NB4 (cell line): ENCODE results near the gene EPB41L1.

Source experiments
- DNase-seq: peaks from one replicate; pipeline ENCODE4 v3.0.0; 2010; ENCODE audit warnings: low read depth
- H3K4me3 ChIP-seq: one replicate; pipeline ENCODE4 v1.5.1; 2011; ENCODE audit warnings: mild to moderate bottlenecking, low read depth, low read length, moderate library complexity
- MYC ChIP-seq: IDR thresholded peaks from 2 replicates; pipeline ENCODE4 v1.6.1; 2011; ENCODE audit warnings: low read depth, low read length
- POLR2A ChIP-seq: IDR thresholded peaks from 2 replicates; pipeline ENCODE4 v1.6.1; 2011; ENCODE audit warnings: mild to moderate bottlenecking; ENCODE audit not compliant: insufficient read length; ENCODE audit errors: extremely low read depth
- TF ChIP-seq, protein P1 (sequence below): IDR thresholded peaks from 2 replicates; pipeline ENCODE4 v1.6.1; 2011; ENCODE audit warnings: low read depth, low read length
- TF ChIP-seq, protein P2 (sequence below): IDR thresholded peaks from one replicate; pipeline ENCODE4 v1.5.1; 2012; ENCODE audit warnings: low read depth, low read length

The EPB41L1 gene

DNA sequence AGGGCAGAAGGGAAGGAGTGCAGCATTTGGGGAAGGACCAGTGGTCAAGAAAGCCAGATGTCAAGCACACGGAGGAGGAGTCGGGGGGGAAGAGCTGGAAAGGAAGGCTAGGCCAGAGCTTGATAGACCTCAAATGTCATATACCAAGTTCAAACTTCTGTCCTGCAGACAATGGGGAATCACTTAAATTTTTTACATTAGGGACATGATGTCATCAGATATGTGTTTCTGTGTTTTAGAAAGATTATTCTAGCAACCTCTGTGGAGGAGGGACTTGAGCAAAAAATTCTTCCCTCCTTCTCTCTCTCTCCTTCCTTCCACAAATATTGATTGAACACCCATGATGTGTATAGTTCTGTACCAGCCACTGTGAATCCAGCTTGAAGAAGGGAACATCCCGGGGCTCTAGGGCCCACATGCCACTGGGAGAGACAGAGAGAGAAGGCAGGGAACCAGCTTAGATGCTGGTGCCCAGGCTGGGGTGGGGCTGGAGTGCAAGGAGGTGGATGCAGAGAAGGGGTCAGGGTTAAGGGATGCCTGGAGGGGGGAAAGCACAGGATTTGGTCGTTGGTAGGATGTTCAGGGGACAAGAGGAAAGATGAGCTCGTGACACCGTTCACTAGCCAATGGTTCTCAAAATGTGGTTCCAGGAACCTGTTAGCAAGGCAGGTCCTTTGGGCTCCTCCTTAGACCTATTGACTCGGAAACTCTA, 61.9 kb downstream of the EPB41L1 start:
- TF ChIP-seq, protein P1, sequence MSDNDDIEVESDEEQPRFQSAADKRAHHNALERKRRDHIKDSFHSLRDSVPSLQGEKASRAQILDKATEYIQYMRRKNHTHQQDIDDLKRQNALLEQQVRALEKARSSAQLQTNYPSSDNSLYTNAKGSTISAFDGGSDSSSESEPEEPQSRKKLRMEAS = no peak
- H3K4me3 ChIP-seq = no peak overlapping the region
- DNase-seq = no peak

DNA sequence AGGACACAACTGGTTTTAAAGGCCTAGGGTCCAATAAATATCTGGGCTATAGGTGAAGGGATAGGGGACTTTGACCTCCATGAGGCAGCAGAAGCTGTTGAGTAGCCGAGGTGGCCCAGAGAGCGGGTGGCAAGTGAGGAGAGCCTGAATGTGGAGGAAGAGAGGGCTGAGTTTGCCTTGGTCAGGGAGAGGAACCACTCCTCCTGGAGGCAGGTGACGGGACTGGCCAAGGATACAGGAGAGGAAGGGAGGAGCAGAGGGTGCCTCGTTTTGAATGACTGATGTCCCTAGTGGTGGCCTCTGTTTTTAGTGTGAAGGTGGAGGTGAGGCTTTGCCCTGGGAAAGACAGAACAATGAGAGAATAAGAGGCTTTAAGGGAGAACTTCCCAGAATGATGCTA, 62.7 kb downstream of the EPB41L1 start:
- no peak for DNase-seq
- H3K4me3 ChIP-seq = no peak overlapping the region
- TF ChIP-seq, protein P1 = no peak
- TF ChIP-seq, protein P2, sequence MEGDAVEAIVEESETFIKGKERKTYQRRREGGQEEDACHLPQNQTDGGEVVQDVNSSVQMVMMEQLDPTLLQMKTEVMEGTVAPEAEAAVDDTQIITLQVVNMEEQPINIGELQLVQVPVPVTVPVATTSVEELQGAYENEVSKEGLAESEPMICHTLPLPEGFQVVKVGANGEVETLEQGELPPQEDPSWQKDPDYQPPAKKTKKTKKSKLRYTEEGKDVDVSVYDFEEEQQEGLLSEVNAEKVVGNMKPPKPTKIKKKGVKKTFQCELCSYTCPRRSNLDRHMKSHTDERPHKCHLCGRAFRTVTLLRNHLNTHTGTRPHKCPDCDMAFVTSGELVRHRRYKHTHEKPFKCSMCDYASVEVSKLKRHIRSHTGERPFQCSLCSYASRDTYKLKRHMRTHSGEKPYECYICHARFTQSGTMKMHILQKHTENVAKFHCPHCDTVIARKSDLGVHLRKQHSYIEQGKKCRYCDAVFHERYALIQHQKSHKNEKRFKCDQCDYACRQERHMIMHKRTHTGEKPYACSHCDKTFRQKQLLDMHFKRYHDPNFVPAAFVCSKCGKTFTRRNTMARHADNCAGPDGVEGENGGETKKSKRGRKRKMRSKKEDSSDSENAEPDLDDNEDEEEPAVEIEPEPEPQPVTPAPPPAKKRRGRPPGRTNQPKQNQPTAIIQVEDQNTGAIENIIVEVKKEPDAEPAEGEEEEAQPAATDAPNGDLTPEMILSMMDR = no peak
- no peak for TF ChIP-seq POLR2A
- no peak for TF ChIP-seq MYC

DNA sequence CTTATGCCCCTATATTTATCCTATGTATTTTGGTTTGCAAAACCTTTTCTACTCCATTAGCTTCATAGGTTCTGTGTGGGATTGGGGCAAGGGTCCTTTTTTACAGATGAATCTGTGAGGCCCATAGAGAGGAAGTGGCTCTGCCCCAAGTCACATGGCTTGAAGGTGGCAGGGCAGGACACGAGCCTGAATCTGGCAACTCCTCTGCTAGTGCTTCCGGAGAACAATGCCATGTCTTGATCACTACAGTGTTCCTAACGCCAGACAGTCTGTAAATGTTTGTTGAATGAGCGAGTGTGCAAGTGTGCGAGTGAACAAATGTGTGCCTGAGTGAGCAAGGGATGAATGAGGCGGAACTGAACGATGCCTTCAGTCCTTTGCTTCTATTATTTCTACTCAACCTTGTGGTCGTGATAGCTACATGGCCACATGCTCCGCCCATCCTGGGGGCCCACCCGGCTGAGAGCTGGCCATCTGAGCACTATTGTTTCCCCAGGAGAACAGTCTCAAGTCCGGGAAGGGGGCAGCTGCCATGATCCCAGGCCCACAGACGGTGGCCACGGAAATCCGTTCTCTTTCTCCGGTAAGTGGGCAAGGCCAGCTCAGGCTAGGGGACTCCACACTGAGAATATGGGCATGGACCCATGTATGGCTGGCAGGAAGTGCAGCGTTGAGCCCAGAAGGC, 64.0 kb downstream of the EPB41L1 start:
- H3K4me3 ChIP-seq = no peak overlapping the region
- DNase-seq = no peak
- TF ChIP-seq, protein P2 = no peak
- TF ChIP-seq MYC (no peak), POLR2A (no peak)
- TF ChIP-seq, protein P1 = no peak

DNA sequence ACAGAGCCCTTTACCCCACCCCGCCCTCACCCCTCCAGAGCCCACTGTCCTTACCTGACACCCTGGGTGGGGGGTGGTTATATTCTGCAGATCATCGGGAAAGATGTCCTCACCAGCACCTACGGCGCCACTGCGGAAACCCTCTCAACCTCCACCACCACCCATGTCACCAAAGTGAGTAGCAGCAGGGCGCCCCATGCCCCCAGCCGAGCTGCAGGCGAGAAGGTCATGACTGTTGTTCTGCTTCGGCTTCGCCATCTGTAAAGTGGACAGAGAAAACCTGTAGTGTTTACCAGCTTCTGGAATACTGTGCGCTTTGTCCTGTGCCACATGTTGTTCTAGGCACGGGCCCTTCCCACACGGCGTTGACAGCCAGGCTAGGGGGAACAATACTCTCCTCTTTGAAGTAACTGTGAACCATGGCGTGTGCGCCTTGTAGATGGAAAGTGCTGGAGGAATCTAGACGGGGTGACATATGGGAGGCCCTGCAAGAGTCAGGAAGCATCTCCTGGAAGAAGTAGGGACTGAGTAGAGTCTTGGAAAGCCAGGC, 65.2 kb downstream of the EPB41L1 start:
- H3K4me3 ChIP-seq = no peak overlapping the region
- DNase-seq = no peak
- TF ChIP-seq POLR2A = no peak
- TF ChIP-seq, protein P2 = no peak
- TF ChIP-seq MYC = no peak
- TF ChIP-seq, protein P1 = no peak

DNA sequence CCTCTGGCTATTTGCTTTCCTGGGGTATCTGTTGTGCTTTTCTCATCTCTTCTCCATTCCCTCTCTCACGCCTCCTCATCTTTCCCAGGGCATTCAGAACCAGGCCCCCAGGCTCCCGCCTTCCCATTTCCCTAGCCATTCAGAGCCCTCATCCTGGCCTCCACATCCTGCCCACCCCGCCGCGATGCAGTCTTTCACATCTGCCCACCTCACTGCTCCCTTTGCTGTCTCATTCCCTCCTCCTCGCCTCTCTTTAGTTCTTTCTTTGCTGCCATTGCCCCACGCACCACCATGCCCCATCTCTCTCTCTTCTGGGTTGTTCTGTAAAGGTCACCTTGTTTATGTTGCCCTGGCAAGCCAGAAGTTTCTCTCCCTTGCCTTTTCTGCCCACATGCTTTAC, 71.1 kb downstream of the EPB41L1 start:
- no peak for TF ChIP-seq POLR2A
- TF ChIP-seq MYC = no peak
- TF ChIP-seq, protein P2 = no peak
- TF ChIP-seq, protein P1 = no peak
- H3K4me3 ChIP-seq = no peak overlapping the region
- no peak for DNase-seq

DNA sequence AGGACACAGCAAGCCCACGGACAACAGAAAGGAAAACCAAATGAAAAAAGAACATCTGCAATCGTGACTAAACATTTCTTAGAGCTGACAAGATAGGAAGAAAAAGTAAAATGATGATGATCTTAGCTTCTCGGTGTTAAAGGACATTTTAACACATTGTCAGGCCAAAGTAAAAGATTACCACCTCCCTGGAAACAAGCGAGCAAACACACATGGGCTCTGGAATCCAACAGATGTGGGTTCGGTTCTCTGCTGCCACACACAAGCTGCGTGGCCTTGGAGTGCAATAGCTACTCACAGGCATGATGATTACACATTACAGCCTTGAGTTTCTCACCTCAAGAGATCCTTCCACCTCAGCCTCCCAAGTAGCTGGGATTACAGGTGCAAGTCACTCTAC, 74.2 kb downstream of the EPB41L1 start:
- DNase-seq = no peak
- TF ChIP-seq, protein P1 = no peak
- TF ChIP-seq, protein P2 = no peak
- H3K4me3 ChIP-seq = no peak overlapping the region
